Ovary (tissue), 3 donors: ENCODE measurements around the gene FANCL.

Experiments used
- EP300 ChIP-seq: sonication (generic); formaldehyde crosslinking; IDR thresholded peaks from one replicate; pipeline ENCODE4 v1.6.1; 2017; ENCODE audit warnings: antibody characterized with exemption
- POLR2A ChIP-seq: fragments of 450-650 bp; IDR thresholded peaks from one replicate; pipeline ENCODE4 v1.6.1; 2017; ENCODE audit warnings: antibody characterized with exemption, mild to moderate bottlenecking, moderate library complexity
- TF ChIP-seq, protein P1 (sequence below), 3 donors: fragments of 450-650 bp in 2 of 3; fragments of 200-600 bp in 1 of 3; IDR thresholded peaks; one replicate each; pipeline versions ENCODE4 v1.5.1 to v1.8.0; 2016 to 2022; ENCODE audit warnings: antibody characterized with exemption in 3 of 3, mild to moderate bottlenecking in 1 of 3
- donor health status: DM: no; HTN: no; CAD: no.

DNA sequence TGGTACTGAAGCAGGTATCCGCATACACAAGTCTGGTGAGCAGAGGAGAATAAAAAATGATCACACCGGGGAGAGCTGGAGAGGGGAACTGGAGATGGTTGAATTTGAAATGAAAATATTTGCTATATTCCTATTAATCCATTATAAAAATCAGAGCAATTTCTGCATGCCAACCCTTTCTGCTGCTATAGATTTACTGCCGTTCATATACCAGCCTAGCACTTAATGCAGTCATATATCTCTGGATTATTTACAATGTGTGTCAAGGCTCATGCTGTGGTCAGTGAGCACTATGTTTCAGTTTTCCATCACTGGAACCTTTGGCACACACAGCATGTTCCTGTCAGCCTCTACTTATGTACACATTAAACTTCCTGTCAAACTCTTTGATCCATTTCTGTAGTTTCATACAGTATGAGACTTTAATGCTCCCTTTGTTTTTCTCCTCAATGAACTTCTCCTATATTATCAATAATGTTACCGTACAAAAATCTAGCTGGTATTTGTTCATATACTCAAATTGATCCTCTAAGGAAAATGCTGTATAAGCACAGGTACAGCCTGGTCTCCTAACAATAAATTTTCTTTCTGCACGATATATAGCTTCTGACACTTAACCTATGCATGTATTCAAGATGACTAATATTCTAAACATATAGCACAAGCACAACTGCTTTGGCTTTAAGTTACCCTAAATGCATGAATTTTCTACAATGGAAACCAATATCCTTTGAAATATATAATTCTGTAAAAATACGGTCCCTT lies 36.7 kb downstream of the FANCL start:
- TF ChIP-seq POLR2A, result no peak
- TF ChIP-seq, protein P1, sequence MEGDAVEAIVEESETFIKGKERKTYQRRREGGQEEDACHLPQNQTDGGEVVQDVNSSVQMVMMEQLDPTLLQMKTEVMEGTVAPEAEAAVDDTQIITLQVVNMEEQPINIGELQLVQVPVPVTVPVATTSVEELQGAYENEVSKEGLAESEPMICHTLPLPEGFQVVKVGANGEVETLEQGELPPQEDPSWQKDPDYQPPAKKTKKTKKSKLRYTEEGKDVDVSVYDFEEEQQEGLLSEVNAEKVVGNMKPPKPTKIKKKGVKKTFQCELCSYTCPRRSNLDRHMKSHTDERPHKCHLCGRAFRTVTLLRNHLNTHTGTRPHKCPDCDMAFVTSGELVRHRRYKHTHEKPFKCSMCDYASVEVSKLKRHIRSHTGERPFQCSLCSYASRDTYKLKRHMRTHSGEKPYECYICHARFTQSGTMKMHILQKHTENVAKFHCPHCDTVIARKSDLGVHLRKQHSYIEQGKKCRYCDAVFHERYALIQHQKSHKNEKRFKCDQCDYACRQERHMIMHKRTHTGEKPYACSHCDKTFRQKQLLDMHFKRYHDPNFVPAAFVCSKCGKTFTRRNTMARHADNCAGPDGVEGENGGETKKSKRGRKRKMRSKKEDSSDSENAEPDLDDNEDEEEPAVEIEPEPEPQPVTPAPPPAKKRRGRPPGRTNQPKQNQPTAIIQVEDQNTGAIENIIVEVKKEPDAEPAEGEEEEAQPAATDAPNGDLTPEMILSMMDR (IDR thresholded peaks at IDR 0.05), result no peak
- TF ChIP-seq EP300, result no peak
